ENCODE results near the gene BTBD16.
A peak's percentile ranks its signal among the peaks of the same experiment; 100 is the strongest.

Gene BTBD16

GRCh38 chr10:122307669-122308416 lies 36.7 kb downstream of the BTBD16 start:
- Histone ChIP-seq H3K27ac (ENCODE audit: low read length) (peak overlapping the region; percentile 83), H3K36me3 (ENCODE audit: control insufficient read depth in 1 of 2, insufficient read depth in 2 of 2, low read length in 2 of 2) (peaks cover 0 to 3% of the 10 kb centered on the region in 2 donors), H3K4me1 (ENCODE audit: control insufficient read depth in 1 of 2, insufficient read depth in 2 of 2, low read length in 2 of 2) (peaks cover 16 to 21% of the 10 kb centered on the region in 2 donors), H3K4me3 (ENCODE audit: low read depth in 1 of 2, low read length in 2 of 2) (peak overlapping the region; percentile 24 to 34), H3K9me3 (ENCODE audit: control insufficient read depth in 1 of 2, low read length in 2 of 2) (peaks cover 0 to 4% of the 10 kb centered on the region in 2 donors), H3K27me3 (ENCODE audit: low read depth, low read length) (no peaks in the 10 kb centered on the region)

- Histone ChIP-seq H3K27ac (ENCODE audit: low read length) (peak overlapping the region; percentile 83), H3K4me1 (ENCODE audit: control insufficient read depth in 1 of 2, insufficient read depth in 2 of 2, low read length in 2 of 2) (peaks cover 16 to 21% of the 10 kb centered on the region in 2 donors), H3K4me3 (ENCODE audit: low read depth in 1 of 2, low read length in 2 of 2) (peak overlapping the region; percentile 24 to 34), H3K9me3 (ENCODE audit: control insufficient read depth in 1 of 2, low read length in 2 of 2) (peaks cover 0 to 4% of the 10 kb centered on the region in 2 donors), H3K36me3 (ENCODE audit: control insufficient read depth in 1 of 2, insufficient read depth in 2 of 2, low read length in 2 of 2) (peaks cover 0 to 3% of the 10 kb centered on the region in 2 donors), H3K27me3 (ENCODE audit: low read depth, low read length) (no peaks in the 10 kb centered on the region)
Observed at GRCh38 chr10:122308417-122309141, 37.5 kb downstream of the BTBD16 start.

- Histone ChIP-seq H3K9me3 (ENCODE audit: control insufficient read depth in 1 of 2, low read length in 2 of 2) (peaks cover 0 to 4% of the 10 kb centered on the region in 2 donors), H3K27me3 (ENCODE audit: low read depth, low read length) (no peaks in the 10 kb centered on the region), H3K4me3 (ENCODE audit: low read depth in 1 of 2, low read length in 2 of 2) (no peak overlapping the region), H3K4me1 (ENCODE audit: control insufficient read depth in 1 of 2, insufficient read depth in 2 of 2, low read length in 2 of 2) (peaks cover 16 to 21% of the 10 kb centered on the region in 2 donors), H3K36me3 (ENCODE audit: control insufficient read depth in 1 of 2, insufficient read depth in 2 of 2, low read length in 2 of 2) (peaks cover 0 to 3% of the 10 kb centered on the region in 2 donors), H3K27ac (ENCODE audit: low read length) (peak overlapping the region; percentile 60)
Observed at GRCh38 chr10:122310311-122311050, 39.4 kb downstream of the BTBD16 start.

GRCh38 chr10:122311051-122311410 lies 39.9 kb downstream of the BTBD16 start:
- H3K4me3 ChIP-seq (ENCODE audit: low read depth in 1 of 2, low read length in 2 of 2) = no peak overlapping the region
- peaks cover 0 to 3% of the 10 kb centered on the region in 2 donors for H3K36me3 ChIP-seq (ENCODE audit: control insufficient read depth in 1 of 2, insufficient read depth in 2 of 2, low read length in 2 of 2)
- H3K27ac ChIP-seq (ENCODE audit: low read length) = peak overlapping the region; percentile 48
- H3K9me3 ChIP-seq (ENCODE audit: control insufficient read depth in 1 of 2, low read length in 2 of 2) = no peaks in the 10 kb centered on the region
- H3K4me1 ChIP-seq (ENCODE audit: control insufficient read depth in 1 of 2, insufficient read depth in 2 of 2, low read length in 2 of 2) = peaks cover 16 to 21% of the 10 kb centered on the region in 2 donors
- no peaks in the 10 kb centered on the region for H3K27me3 ChIP-seq (ENCODE audit: low read depth, low read length)

- Histone ChIP-seq H3K36me3 (ENCODE audit: control insufficient read depth in 1 of 2, insufficient read depth in 2 of 2, low read length in 2 of 2) (peaks cover 0 to 3% of the 10 kb centered on the region in 2 donors), H3K27me3 (ENCODE audit: low read depth, low read length) (no peaks in the 10 kb centered on the region), H3K4me3 (ENCODE audit: low read depth in 1 of 2, low read length in 2 of 2) (no peak overlapping the region), H3K9me3 (ENCODE audit: control insufficient read depth in 1 of 2, low read length in 2 of 2) (no peaks in the 10 kb centered on the region), H3K4me1 (ENCODE audit: control insufficient read depth in 1 of 2, insufficient read depth in 2 of 2, low read length in 2 of 2) (peaks cover 16 to 21% of the 10 kb centered on the region in 2 donors), H3K27ac (ENCODE audit: low read length) (no peak overlapping the region)
Observed at GRCh38 chr10:122311716-122312115, 40.6 kb downstream of the BTBD16 start.

GRCh38 chr10:122316224-122316884 lies 45.3 kb downstream of the BTBD16 start:
- Histone ChIP-seq H3K9me3 (ENCODE audit: control insufficient read depth in 1 of 2, low read length in 2 of 2) (no peaks in the 10 kb centered on the region), H3K36me3 (ENCODE audit: control insufficient read depth in 1 of 2, insufficient read depth in 2 of 2, low read length in 2 of 2) (no peaks in the 10 kb centered on the region), H3K27me3 (ENCODE audit: low read depth, low read length) (no peaks in the 10 kb centered on the region), H3K27ac (ENCODE audit: low read length) (no peak overlapping the region), H3K4me1 (ENCODE audit: control insufficient read depth in 1 of 2, insufficient read depth in 2 of 2, low read length in 2 of 2) (peaks cover 0 to 8% of the 10 kb centered on the region in 2 donors), H3K4me3 (ENCODE audit: low read depth in 1 of 2, low read length in 2 of 2) (no peak overlapping the region)

GRCh38 chr10:122321960-122322359 lies 50.9 kb downstream of the BTBD16 start:
- H3K27me3 ChIP-seq (ENCODE audit: low read depth, low read length) = no peaks in the 10 kb centered on the region
- no peaks in the 10 kb centered on the region for H3K4me1 ChIP-seq (ENCODE audit: control insufficient read depth in 1 of 2, insufficient read depth in 2 of 2, low read length in 2 of 2)
- no peak overlapping the region for H3K4me3 ChIP-seq (ENCODE audit: low read depth in 1 of 2, low read length in 2 of 2)
- no peak overlapping the region for H3K27ac ChIP-seq (ENCODE audit: low read length)
- H3K9me3 ChIP-seq (ENCODE audit: control insufficient read depth in 1 of 2, low read length in 2 of 2) = no peaks in the 10 kb centered on the region
- no peaks in the 10 kb centered on the region for H3K36me3 ChIP-seq (ENCODE audit: control insufficient read depth in 1 of 2, insufficient read depth in 2 of 2, low read length in 2 of 2)

GRCh38 chr10:122323189-122323588 lies 52.1 kb downstream of the BTBD16 start:
- Histone ChIP-seq H3K9me3 (ENCODE audit: control insufficient read depth in 1 of 2, low read length in 2 of 2) (no peaks in the 10 kb centered on the region), H3K27me3 (ENCODE audit: low read depth, low read length) (no peaks in the 10 kb centered on the region), H3K4me3 (ENCODE audit: low read depth in 1 of 2, low read length in 2 of 2) (no peak overlapping the region), H3K4me1 (ENCODE audit: control insufficient read depth in 1 of 2, insufficient read depth in 2 of 2, low read length in 2 of 2) (no peaks in the 10 kb centered on the region), H3K36me3 (ENCODE audit: control insufficient read depth in 1 of 2, insufficient read depth in 2 of 2, low read length in 2 of 2) (no peaks in the 10 kb centered on the region), H3K27ac (ENCODE audit: low read length) (no peak overlapping the region)

GRCh38 chr10:122323941-122324675 lies 53.0 kb downstream of the BTBD16 start:
- no peaks in the 10 kb centered on the region for H3K4me1 ChIP-seq (ENCODE audit: control insufficient read depth in 1 of 2, insufficient read depth in 2 of 2, low read length in 2 of 2)
- H3K36me3 ChIP-seq (ENCODE audit: control insufficient read depth in 1 of 2, insufficient read depth in 2 of 2, low read length in 2 of 2) = no peaks in the 10 kb centered on the region
- no peaks in the 10 kb centered on the region for H3K9me3 ChIP-seq (ENCODE audit: control insufficient read depth in 1 of 2, low read length in 2 of 2)
- no peak overlapping the region for H3K27ac ChIP-seq (ENCODE audit: low read length)
- H3K27me3 ChIP-seq (ENCODE audit: low read depth, low read length) = no peaks in the 10 kb centered on the region
- H3K4me3 ChIP-seq (ENCODE audit: low read depth in 1 of 2, low read length in 2 of 2) = no peak overlapping the region

GRCh38 chr10:122325235-122325634 lies 54.1 kb downstream of the BTBD16 start:
- Histone ChIP-seq H3K4me3 (ENCODE audit: low read depth in 1 of 2, low read length in 2 of 2) (no peak overlapping the region), H3K27me3 (ENCODE audit: low read depth, low read length) (no peaks in the 10 kb centered on the region), H3K27ac (ENCODE audit: low read length) (no peak overlapping the region), H3K4me1 (ENCODE audit: control insufficient read depth in 1 of 2, insufficient read depth in 2 of 2, low read length in 2 of 2) (no peaks in the 10 kb centered on the region), H3K36me3 (ENCODE audit: control insufficient read depth in 1 of 2, insufficient read depth in 2 of 2, low read length in 2 of 2) (no peaks in the 10 kb centered on the region), H3K9me3 (ENCODE audit: control insufficient read depth in 1 of 2, low read length in 2 of 2) (no peaks in the 10 kb centered on the region)

All from muscle layer of duodenum (tissue), 2 donors.